Measurements from ENCODE around the gene RPL4.
"Not testable (repeated sequence)": the region's sequence is repeated elsewhere in the genome, so short reads cannot be mapped to it uniquely, and the experiment has no call there.

Gene RPL4

GRCh38 chr15:66489179-66489791 lies 15.4 kb downstream of the RPL4 start:
- no peak for DNase-seq

GRCh38 chr15:66488525-66488924 lies 16.1 kb downstream of the RPL4 start:
- no peak for DNase-seq

GRCh38 chr15:66486887-66487286 lies 17.8 kb downstream of the RPL4 start:
- DNase-seq: no peak

GRCh38 chr15:66484539-66485112 lies 20.0 kb downstream of the RPL4 start:
- DNase-seq: no peak

- DNase-seq: no peak
Measured at GRCh38 chr15:66483131-66483566, 21.5 kb downstream of the RPL4 start.

- no peak for DNase-seq
Measured at GRCh38 chr15:66482539-66482938, 22.1 kb downstream of the RPL4 start.

- DNase-seq: no peak
Measured at GRCh38 chr15:66481107-66481856, 23.4 kb downstream of the RPL4 start.

GRCh38 chr15:66480267-66480666 lies 24.4 kb downstream of the RPL4 start:
- DNase-seq: no peak

GRCh38 chr15:66477011-66477410 lies 27.6 kb downstream of the RPL4 start:
- DNase-seq: no peak

GRCh38 chr15:66476535-66476934 lies 28.1 kb downstream of the RPL4 start:
- no peak for DNase-seq

GRCh38 chr15:66474963-66475362 lies 29.7 kb downstream of the RPL4 start:
- DNase-seq: no peak

GRCh38 chr15:66474135-66474534 lies 30.5 kb downstream of the RPL4 start:
- no peak for DNase-seq

- DNase-seq: no peak
Measured at GRCh38 chr15:66472176-66472999, 32.3 kb downstream of the RPL4 start.

- not testable (repeated sequence) for DNase-seq
Measured at GRCh38 chr15:66470825-66471224, 33.8 kb downstream of the RPL4 start.

- DNase-seq: not testable (repeated sequence)
Measured at GRCh38 chr15:66467162-66468040, 37.3 kb downstream of the RPL4 start.

GRCh38 chr15:66465294-66465693 lies 39.4 kb downstream of the RPL4 start:
- not testable (repeated sequence) for DNase-seq

- DNase-seq: no peak
Measured at GRCh38 chr15:66462627-66463026, 42.0 kb downstream of the RPL4 start.

GRCh38 chr15:66461917-66462316 lies 42.7 kb downstream of the RPL4 start:
- no peak for DNase-seq

- DNase-seq: not testable (repeated sequence)
Measured at GRCh38 chr15:66461294-66461693, 43.4 kb downstream of the RPL4 start.

GRCh38 chr15:66459818-66460615 lies 44.6 kb downstream of the RPL4 start:
- DNase-seq: no peak

- no peak for DNase-seq
Measured at GRCh38 chr15:66456211-66456610, 48.4 kb downstream of the RPL4 start.

Data from right forelimb (tissue), 1 donor.